Stromal cell of bone marrow (primary cell): Measurements from ENCODE around the gene HIPK2.

Source experiments
- DNase-seq: peaks from one replicate; pipeline ENCODE4 v3.0.0-alpha.2; 2012; ENCODE audit warnings: low read depth

The HIPK2 gene

DNA sequence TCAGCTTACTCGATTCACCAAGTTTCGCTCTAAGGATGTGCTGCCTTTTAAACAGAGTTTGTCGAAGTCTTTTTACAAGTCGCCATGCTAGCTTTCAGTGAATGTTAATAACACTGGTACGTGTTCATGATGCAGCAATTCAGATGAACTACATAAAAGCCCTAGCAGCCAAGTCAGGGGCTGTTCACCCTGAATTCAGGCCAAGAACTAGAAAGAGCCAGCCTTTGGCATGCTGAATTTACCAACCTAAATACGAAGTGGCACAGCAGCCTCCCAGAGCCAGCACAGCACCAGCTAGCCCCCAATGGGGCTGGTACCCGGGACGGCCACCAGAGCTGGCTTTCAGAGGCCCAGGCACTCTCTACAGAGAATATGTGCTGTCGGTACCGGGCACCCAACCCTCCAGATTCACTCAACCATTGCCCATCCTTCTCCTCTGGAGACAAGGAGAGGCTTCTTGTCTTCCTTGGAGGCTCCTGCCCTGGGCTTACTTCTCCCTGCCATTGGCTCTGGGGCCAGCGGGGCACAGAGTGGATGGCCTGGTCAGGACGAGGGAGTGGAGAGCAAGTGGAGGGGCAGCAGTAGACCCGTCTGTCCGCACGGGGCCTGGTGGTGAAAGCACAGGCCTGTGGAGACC, 64.2 kb downstream of the HIPK2 start:
- DNase-seq: no peak

DNA sequence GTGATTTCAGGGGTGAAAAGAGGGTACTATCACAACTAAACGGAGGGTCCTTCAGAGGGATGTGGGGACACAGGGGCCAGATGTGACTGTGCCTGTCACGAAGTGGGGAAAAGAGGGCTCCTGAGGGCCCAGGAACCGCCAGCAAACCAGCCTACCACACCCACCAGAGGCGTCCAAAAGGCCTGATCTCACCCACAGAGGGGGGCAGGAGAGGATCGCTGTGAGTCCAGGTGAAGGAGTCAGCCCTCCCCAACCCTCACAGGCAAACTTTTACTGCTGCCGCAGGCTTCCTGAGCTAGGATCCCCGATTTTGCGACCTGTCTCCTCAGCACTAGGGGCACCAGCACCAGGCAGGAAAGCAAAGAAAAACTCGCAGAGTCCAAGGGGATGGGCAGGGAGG, 64.7 kb downstream of the HIPK2 start:
- no peak for DNase-seq

DNA sequence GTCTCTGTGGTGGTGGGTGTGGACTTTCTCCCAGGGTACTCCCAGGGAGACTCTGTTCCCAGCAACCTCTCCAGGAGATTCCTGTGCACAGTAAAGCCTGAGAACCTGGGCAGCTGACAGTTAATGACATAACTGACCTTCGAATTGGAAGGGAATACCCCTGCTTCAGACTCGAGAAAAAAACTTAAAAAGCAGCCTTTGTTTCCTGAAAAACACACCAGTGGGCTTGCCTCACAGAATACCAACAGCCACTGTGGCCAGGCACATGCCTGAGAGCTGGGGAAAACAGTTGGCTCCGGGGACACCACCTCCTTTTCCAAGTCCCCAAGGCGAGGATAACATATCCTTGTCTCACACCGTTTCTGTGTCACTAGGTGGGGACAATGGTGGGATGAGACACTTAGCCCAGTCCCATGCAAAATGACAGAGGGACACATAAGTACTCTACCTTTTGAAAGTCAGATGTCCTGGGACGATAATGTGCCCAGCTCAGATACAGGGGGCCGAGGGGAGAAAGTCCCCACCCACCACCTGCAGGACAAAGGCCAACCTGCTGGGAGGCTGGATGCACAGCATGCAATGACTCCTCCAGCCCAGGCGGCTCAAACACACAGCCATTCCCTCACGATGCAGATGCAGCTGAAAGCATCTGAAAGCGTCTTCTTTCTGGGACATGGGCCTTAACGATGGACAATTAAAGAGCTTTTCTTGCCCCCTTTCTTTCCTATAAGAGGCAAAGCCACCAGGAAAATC, 65.6 kb downstream of the HIPK2 start:
- no peak for DNase-seq

DNA sequence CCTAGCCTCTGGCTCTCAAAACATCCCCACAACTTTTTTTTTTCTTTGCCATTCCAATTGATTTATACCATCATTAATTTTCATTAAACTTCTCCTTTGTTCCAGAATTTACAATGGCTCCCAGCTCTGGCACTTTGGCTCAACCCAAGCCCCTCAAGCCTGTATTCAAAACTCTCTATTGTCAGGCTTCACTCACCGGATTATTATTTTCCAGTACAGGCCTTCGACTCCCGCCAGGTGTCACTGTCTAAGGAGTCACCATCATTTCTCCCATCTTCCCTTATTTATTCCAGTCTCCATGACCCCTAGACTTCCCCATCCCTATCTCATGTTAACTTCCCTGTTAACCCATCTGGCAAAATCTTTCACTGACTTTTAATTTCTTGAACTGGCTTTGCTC, 67.8 kb downstream of the HIPK2 start:
- DNase-seq: no peak

DNA sequence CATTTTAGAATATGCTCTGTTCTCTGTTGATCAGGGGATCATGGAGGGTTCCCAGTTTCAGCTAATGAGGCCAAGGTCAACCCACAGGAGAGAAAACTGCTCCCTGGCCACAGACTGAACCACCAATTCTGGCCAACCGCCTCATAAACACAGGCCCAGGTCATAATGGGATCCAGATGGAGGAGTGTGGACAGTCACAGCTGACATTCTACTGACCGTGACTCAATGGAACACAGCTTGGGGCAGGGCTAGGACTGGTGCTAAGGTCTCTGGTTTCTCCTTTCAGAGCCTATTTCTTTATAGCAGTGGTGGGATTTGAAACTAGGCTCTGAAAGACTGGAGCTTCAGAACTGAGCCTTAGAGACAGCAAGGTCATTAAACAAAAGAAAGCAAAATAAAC, 68.3 kb downstream of the HIPK2 start:
- DNase-seq: peak; percentile 85

DNA sequence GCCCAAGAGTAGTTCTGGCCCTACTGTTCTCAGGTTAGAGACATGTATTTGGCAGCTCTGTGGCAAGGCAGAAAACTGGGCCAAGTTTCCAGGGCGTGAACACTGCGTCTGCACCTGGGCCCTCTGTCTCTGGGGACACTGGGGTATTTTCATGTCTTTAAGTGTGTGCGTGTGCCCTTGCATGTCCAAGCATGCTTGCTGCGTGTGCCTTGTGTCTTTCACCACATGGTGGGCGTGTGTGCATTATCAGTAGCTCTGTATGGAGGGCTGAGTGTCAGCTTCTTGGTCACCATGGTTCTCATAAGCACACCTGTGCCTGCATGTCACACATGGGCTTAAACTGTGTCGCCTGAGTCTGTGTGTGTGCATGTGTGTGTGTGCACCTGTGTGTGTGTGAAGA, 69.3 kb downstream of the HIPK2 start:
- no peak for DNase-seq

DNA sequence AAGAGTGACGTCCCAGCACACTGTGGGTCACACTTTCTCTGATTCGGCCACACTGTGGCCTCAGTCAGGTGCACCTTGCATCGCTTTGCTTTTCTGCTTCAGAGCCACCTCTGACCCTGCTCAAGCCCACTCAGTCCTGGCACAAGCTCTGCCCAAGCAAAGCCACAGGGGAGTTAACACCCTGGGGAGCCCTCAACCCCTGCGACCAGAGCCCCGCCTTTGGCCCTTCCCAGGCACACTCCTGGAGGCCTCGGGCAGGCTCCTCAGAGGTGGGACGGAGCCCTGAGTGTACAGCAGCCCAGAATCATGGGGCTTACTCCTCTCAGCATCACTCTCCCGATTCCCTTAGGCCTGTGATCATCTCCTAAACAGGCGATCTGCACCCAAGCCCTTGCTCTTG, 71.0 kb downstream of the HIPK2 start:
- no peak for DNase-seq

DNA sequence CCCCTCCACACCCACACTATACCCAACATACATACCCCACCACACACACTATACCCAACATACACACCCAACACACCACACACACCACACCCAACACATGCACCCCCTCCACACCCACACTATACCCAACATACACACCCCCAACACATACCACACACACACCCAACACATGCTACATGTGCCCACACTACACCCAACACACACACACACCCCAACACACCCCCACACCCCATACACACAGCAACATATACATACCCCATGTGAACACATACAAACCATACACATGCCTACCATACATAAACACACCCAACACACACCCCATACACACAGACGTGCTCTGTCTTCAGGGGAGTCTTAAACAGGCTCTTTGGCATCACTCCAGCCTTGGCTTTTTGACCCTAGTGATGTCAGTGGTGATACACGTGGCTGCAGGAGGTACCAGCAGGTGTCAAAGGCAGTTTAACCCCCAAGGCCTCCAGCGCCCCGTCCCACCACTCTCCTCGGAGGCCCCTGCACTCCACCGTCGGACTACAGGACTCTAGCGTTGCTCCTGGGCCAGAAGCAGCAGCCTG, 73.4 kb downstream of the HIPK2 start:
- DNase-seq: no peak

DNA sequence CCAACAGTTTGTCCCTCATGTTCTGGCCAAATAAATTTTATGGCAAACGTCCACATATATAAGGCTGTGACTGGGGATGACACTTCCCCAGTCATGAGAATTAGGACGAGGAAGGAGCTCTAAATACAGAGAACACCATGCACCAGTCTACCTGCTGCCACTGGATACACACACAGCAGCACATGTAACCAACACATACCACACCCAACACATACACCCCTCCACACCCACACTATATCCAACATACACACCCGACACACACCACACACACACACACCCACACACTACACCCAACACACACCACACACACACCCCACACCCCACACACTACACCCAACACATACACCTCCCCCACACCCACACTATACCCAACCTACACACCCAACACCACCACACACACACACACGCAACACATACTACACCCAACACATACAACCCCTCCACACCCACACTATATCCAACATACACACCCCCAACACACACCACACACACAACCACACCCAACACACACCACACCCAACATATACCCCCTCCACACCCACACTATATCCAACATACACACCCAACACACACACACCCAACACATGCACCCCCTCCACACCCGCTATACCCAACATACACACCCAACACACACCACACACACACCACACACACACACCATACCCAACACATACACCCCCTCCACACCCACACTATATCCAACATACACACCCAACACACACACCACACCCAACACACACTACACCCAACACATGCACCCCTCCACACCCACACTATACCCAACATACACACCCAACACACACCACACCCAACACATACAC, 74.1 kb downstream of the HIPK2 start:
- no peak for DNase-seq

DNA sequence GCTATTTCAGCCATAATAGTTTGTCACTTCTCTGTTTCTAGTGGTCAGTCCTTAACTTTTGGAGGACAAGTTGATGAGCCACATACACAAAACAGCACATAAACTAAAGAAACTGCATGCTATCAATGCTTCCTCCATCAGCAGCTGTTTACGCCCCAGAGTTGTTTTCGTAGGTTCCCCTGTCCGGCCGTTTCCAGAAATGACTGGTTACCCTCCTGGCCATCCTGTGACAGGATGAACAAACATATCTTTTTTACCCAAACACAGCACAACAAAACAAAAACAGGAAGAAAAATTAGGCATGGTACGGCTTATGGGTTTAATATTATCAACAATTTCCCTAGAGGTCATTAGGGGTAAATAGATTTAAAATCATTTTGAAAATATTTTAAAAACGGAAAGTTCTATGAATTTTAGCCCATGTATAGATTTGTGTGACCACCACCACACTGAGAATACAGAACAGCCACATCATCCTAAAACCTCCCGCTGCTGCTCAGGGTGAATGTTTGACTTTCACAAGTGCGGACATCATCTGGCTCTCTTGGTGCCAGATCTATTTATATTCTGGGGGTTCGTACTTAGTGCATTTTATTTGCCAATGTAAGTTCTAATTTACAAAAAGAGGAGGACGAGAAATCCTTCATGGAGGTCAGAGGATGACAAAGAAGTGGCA, 74.8 kb downstream of the HIPK2 start:
- no peak for DNase-seq

DNA sequence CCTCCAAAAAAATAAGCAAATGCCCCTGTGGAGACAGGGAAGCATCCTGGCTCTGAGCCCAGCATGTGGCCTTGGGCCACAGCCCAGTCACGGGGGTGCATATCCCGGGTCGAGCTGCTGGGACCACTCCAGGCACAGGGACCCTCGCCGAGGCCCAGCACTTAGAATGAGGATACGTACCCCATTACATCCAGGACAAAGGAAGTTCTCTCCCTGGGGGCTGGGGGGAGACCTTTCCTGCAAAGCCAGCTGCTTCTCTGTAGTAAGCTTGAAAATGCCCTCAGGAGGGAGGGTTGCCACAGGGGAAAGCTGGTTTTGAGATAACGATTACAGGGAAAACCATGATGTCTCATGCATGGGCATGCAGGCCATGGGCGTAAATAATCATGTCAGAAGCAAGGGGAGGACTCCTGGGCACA, 75.5 kb downstream of the HIPK2 start:
- no peak for DNase-seq

DNA sequence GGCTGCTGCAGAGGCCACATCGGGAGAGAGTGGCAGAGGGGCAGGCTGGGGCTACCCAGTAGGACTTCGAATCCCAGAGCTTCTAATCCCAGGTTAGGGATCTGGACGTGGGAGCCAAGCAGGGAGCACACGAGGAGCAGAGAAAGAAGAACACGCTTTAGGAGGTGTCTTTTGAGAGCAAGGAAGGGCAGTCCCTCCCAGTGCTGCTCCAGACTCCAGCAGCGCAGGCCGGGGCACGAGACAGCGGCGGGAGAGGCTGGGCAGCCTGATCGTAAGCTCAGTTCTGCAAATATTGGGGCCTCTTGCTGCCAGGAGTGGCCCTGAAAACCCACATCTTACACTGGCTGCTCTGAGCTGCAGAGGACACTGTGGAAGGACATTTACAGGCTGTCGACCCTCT, 75.9 kb downstream of the HIPK2 start:
- DNase-seq: no peak

DNA sequence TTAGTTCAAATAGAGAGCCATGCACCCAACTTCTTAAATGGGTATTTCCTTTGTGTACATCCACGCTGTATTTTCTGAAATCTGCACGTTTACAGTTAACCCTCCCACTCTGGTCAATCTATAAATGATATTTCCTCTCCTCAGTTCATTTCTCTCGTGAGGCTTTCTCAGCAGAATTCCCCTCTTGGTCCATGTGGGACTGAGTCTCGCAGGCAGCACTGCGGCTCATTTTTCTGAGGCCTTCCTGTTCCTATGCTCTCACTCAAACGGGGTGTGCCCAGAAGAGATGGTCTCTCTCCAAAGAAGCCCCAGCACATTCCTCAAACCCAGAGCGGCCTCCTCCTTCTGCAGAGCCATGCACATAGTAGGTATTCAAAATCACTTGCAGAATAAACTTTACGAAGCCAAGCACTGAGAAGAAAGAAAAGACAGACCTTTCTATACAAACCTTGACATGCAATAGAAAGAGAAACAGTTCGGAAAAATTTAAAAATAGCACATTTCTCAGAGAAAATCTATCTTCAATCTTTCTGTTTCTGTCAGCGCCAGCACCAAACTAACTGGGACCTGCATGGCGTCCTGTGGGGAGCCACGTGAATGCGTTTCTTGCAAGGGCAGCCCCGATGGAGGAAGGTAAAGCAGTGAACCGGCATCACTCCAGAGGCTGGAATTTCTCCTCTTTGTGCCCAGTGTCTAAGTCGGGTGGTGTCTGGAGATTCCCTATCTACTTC, 77.1 kb downstream of the HIPK2 start:
- no peak for DNase-seq

DNA sequence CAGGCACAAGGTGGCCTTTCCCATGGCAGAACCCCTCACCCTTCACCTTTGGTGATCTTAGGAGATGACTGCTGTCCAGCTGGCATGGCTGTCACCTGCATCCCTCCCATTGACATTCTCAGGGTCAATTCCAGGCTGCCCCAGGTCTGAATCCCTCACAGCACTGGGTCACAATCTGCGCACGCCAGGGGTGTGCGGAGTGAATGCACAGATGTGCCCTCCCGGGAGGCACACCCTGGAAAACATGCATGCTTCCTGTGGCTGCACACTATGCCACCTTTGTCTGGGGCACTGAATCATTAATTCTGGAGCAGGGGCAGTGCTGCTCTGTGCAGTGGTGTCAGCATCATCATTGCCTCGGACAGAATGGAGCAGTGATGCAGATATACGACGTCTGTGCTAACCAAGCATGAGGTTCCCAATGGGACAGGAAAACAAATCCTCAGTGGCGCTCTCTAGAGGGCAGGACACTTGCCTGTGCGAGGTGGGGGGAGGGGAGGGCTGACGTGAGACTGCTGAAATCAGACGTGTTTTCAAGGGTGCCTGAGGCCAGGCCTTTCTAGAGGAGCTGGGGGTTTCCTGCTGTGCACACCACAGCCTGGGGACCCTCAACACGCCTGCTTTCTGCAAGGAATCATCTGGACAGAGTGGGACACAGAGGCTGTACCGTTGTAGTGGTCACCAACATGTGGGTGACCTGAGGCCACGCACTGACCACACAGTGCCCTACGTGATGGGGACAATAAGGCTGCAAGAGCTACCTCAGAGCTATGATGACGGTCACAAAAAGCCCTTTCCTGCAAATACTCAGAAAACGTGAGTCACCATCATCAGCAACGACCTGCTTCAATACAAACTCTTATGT, 77.9 kb downstream of the HIPK2 start:
- no peak for DNase-seq

DNA sequence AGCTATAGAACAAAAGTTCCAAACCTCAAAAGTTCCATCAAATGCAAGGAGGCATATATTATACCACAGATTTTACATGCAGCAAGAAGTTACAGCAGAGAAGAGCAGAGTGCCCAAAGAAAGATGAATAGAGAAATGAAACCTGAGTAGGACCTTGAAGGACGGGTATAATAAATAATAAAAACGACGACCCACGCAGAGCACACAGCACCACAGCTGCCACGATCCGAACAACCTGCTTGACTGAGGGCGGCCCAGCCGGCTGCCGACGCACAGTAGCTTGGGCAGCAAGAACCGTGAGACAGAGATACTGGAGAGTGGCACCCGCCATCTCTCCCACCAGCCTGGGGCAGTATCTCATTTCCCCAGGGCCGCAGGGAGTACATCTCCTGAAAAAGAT, 79.0 kb downstream of the HIPK2 start:
- no peak for DNase-seq

DNA sequence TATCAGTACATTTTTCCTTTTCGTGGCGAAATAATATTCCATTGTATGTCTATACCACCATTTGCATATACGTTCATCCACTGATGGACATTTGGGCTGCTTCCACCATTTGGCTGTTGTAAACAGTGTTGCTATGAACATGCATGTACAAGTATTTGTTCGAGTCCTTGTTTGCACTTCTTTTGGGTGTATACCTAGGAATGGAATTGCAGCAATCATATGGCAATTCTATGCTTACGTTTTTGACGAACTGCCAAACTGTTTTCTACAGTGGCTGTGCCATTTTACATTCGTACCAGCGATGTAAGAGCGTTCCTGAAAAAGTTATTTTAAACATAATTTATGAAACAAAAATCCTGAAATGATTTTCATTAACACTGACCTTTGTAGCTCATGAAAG, 79.5 kb downstream of the HIPK2 start:
- no peak for DNase-seq

DNA sequence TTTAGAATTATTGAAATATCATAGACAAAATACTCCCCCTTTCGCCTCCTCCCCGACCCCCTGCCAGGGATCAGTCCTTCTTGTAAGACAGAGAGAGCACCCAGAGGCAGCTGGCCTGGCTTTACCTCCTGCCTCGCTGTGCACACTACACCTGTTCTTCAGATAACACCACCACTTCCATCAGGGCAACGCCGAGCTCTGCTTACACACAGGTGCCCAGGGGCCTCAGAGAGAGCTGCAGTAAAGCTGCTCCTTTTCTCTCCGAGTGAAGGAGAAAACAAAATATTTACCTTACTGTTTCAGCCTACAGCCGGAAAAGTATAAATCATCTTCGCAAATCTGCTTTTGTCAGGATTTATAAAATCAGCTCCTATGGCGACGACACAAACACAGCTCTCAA, 80.7 kb downstream of the HIPK2 start:
- DNase-seq: no peak

DNA sequence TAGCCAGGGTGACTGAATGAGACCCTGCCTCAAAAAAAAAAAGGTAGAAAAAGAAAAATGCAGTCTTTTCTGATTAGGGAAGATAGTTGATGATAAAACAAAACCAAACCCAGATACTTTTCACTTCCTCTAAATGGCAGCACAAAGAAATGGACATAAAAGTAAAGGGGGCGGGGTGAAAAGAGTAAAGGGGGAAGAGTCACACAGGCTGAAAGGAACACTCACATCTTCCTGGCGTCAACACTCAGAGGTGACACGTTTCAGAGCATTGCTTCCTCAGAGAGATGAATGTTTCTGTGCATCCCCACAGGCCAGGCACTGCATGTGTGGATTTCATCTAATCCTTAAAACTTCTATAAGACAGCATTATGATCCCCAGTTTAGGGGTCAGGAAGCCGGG, 81.2 kb downstream of the HIPK2 start:
- DNase-seq: no peak

DNA sequence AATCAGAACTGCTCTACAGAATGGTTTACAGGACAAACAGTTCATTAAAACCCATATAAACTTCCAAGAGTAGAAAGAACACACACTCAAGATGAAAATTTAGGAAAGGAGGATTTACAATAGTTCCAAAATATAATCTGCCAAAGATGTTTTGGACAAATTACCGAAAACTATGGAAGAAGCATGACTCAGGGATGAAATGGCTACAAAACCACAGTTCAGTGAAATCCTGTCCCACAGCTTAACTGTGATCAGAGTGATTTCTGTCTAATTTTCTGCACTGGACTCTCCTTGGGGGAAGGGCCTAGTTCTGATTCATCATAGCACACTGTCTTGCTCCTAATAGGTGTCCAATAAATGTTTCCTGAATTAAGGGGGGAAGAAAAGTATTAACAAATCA, 82.2 kb downstream of the HIPK2 start:
- no peak for DNase-seq

DNA sequence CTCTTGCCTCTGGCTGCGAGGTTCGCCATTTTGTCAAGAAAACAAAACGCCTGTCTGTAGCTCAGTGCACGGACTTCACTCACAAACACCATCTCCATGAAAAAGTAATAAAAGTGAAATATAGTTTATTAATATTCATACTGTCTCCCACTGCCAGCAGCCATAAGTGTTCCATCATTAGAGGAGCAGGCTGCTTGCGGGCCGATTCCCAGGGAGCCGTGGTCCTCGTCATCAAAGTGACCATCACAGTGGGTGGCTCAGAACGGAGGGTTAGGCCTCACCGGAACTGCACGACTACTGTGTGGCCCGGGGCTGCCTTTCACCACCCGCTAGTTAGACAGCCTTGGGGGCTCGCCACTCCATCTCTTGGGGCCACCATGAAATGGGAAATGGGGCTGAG, 82.7 kb downstream of the HIPK2 start:
- DNase-seq: no peak

DNA sequence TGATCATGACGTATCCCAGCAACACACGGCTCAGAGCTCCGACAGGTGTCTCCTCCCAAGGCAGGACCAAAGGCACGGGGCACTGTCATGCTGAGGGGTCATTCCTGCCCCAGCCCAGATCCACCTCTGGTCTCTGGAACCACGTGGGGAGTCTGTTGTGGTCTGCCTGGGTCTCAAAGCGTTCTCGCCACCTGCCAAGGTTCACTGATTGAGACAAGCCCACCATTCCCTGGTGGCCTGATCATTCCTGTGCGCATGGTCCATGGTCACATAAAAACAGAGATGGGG, 83.5 kb downstream of the HIPK2 start:
- no peak for DNase-seq
